T47D (cell line): ENCODE results near the gene C19orf12.

ENCODE experiments used
- DNase-seq, 2 experiments: peaks; one replicate each; pipeline versions ENCODE4 v3.0.0 to v3.0.0-alpha.2; 2011 to 2012; ENCODE audit warnings: low read depth in 1 of 2, low spot score in 1 of 2
- JUND ChIP-seq: IDR thresholded peaks from 2 replicates; pipeline ENCODE4 v1.6.1; 2012; ENCODE audit warnings: low read depth
- in situ Hi-C: cut with HindIII; loops from 2 replicates; pipeline ENCODE4 v1.10.0; 2016; ENCODE audit warnings: low sequenced_read_pairs, low pct_unique_long_range_greater_than_20kb

Gene C19orf12

GRCh38 chr19:29655648-29656335, 59.3 kb downstream of the C19orf12 start:
- in situ Hi-C loops, result no loop called here
- TF ChIP-seq JUND, result no peak
- no peak for DNase-seq

- in situ Hi-C loops, result no loop called here
- no peak for DNase-seq
- no peak for TF ChIP-seq JUND
Measured at GRCh38 chr19:29653398-29653797, 61.7 kb downstream of the C19orf12 start.

GRCh38 chr19:29651622-29652394, 63.3 kb downstream of the C19orf12 start:
- in situ Hi-C loops, result no loop called here
- no peak for TF ChIP-seq JUND
- no peak for DNase-seq

- in situ Hi-C loops, result no loop called here
- DNase-seq, result no peak
- TF ChIP-seq JUND, result no peak
Measured at GRCh38 chr19:29650772-29651387, 64.2 kb downstream of the C19orf12 start.
